Activated T-helper 1 cell treated with anti-CD3 and anti-CD28 coated beads, Interleukin-2, amount 50 U/mL, for 16 hours (primary cell): ENCODE data around the gene CILP.
"Not testable (repeated sequence)": the region's sequence is repeated elsewhere in the genome, so short reads cannot be mapped to it uniquely, and the experiment has no call there.

ENCODE experiments used
- DNase-seq, 2 donors: peaks; one replicate each; pipeline ENCODE4 v3.0.0-alpha.2; 2020; ENCODE audit warnings: low read depth in 1 of 2, low spot score in 1 of 2

Gene CILP

GRCh38 chr15:65194826-65195547 lies 16.3 kb downstream of the CILP start:
- DNase-seq, result no peak

DNA sequence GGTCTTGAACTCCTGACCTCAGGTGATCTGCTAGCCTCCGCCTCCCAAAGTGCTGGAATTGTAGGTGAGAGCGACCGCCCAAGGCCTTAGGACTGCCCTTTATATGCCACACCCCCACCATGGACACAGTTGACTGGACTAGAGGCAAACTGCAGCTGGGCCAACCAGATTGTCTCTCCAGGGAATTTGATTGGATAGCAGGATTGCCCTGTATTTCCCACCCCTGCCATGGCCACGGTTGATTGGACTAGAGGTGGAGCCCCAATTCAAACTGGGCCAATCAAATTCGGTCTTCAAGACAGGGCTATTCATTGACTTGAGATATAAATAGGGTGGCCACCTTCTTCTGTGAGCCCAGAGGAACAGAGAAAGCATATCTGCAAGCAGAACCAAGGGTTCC lies 19.3 kb downstream of the CILP start:
- DNase-seq, result no peak

DNA sequence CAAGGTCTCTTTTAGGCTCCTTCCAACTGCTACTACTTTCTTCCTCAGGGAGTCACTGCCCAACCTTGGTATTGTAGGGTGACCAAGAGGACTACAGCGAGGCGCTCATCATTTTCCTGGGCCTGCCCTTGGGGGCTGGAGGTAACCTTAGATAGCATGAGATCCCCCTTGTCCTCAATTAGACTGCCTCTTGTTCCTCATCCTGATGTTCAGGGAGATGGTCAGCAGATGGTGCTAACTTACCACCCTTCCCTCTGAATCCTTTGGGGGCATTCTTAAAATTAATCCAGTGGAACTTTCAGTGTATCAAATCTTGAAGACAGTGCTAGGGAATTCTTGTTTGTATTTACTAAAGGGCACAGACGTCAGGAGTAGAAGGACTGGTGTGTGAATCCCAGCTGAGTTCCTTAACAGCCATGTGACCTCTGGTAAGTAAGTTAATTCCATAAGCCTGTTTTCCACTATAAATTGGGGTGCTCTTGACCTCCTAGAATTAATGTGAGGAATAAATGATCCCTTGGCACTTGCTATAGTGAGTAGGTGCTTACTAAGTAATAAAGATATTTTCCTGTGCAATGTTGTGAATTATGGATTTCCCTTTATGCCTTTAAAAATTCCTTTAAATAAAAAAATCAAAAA lies 22.1 kb downstream of the CILP start:
- no peak for DNase-seq

- not testable (repeated sequence) for DNase-seq
These were observed 22.8 kb downstream of the CILP start for GRCh38 chr15:65188472-65188871.

DNA sequence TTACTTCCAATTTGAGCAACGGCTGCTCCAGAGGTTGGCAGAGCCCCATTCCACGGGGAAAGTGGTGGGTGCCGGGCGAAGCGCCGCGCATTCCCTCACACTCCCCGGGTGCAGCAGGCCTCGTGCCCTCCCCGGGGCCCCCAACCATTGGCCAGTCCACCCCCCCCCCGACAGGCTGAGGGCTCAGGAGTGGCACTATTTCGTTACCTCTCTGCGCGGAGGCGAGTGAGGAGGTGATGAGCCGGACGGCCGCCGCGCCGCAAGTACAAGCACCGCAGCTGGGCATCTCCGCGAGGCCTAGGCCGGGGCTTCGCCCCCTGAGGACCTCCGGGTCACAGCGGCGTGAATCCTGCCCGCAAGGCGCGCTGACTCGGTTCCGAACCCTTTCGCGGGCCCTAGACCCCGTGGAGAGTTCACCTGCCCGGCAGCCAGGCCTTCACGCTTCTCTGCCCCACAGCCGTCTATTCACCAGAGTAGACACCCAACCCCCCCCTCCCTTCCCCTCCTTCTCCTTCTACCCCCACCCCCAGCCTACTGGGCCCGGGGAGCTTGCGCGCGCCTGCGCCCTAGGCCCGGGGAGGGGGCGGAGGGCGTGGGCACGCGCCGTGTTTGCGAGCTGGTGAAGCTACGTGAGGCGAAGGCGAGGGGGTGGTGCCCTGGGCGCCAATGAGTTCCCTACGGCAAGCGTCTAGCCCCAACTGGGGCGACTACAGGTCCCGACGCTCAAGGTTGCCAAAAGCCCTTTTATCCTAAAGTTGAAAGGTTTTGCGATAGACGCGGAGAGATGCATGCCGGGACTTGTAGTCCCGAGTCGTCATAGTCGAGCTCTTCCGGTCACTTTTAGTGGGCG lies 26.2 kb downstream of the CILP start, which contains the start of gene CLPX:
Gene CLPX, minus strand, starts transcription at position 475 of the 850 bp plus-strand sequence. Its CDS starts 189 bp downstream, at position 286.
- DNase-seq, result peak; percentile 75 to 84

DNA sequence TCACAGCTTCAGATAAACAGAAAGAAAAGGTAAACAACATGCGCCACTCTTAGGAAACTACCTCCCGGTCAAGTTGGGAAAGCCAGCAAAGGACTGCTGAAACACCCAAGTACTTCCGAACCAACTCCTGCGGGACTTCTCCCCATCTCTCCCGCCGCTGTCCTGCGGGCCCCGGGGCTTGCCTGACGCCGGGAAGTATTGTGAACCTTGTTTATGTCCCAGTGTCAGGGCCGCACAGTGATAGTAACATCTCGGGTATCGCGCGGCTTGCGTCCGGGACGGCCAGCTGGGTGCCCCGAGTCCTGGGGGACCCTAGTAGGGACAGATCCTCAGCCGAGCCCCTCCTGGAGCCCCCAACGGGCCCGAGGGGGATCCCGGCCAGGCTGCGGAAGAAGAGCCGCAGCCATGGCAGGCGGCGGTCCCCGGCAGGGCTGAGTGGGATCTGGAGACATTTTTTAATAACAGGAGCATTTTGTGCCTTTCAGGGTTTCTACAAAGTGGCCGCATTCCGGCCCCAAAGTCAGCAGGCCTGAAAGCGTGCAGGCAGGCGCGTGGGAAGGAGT lies 26.9 kb downstream of the CILP start:
- DNase-seq, result no peak

- DNase-seq, result no peak
These were observed 27.5 kb downstream of the CILP start for GRCh38 chr15:65183865-65184159.

DNA sequence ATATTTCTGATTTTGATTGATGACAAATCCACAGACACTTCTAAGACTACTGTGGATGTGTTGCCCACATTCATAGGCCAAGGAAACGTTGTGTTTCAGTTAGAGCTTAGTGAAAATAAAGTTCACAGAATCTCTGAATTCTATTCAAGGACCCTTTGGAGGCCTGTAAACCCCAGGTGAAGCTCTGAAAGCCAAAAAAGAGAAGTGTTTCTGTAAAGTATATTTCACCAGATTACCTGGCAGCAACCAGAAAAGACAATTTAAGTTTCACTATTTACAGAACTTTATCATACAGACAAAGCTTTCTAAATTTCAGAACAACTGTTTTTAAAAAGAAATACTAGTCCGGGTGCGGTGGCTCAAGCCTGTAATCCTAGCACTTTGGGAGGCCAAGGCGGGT lies 28.7 kb downstream of the CILP start:
- DNase-seq, result no peak

DNA sequence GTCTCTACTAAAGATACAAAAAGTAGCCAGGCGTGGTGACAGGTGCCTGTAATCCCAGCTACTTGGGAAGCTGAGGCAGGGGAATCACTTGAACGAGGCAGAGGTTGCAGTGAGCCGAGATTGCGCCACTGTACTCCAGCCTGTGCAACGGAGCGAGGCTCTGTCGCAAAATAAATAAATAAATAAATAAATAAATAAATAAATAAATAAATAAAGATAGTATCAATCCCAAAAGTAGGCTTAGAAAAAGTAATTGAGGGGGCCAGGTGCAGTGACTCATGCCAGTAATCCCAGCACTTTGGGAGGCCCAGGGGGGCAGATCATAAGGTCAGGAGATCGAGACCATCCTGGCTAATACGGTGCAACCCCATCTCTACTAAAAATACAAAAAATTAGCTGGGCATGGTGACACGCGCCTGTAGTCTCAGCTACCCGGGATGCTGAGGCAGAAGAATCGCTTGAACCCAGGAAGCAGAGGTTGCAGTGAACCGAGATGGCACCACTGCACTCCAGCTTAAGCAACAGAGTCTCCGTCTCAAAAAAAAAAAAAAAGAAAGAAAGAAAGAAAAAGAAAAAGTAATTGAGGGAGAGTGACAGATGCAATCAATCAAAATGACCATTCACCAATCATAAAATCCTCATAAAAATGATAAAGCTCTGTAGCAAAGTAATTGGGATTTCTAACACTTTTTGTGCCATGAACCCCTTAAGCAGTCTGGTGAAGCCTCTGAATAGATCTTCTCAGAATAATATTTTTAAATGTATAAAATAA lies 29.5 kb downstream of the CILP start:
- not testable (repeated sequence) for DNase-seq

GRCh38 chr15:65180167-65180566 lies 31.1 kb downstream of the CILP start:
- no peak for DNase-seq

DNA sequence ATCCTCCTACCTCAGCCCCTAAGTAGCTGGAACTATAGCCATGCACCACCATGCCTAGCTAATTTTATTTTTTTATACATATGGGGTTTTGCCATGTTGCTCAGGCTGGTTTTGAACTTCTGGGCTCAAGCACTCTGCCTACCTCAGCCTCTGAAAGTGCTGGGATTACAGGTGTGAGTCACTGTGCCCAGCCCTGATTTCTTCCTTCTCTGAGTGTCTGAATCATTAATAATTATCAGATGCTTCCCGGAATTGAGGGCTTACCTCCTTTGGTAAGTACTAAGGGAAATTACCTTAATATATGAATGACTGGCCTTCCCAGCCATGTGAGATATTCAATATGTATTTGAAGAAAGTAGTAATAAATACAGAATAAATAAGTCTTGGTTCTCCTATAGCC lies 33.4 kb downstream of the CILP start:
- DNase-seq, result no peak

DNA sequence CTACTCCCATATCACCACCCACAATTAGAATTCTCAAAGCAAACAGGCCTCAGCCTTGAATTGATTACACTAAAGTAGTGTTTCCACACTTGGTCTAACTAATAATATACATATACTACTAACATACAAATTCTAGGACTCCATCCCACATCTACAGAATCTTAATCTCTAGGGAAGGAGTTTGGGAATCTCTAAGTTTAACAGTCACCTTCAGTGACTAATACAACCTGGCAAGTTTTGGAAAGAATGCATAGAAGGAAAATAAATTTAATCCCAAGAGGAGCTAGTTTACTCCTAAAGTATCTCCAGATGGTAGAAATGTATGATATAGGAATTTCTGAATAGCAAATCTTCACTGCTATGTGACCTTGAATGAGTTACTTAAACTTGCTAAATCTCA lies 35.2 kb downstream of the CILP start:
- no peak for DNase-seq

- no peak for DNase-seq
These were observed 35.8 kb downstream of the CILP start for GRCh38 chr15:65175511-65175910.

DNA sequence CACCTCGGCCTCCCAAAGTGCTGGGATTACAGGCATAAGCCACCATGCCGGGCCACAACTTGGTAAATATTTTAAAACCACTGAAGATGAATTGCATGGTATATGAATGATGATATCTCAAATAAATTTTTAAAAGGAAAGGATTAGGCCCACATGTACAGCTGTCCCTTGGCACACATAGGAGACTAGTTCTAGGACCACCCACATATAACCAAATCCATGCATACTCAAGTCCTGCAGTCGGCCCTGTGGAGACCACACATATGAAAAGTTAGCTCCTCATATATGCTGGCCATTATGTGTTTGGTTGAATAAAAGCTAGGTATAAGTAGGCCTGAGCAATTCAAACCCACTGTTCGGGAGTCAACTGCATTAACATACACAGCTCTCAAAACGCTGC lies 36.8 kb downstream of the CILP start:
- no peak for DNase-seq

- DNase-seq, result no peak
These were observed 38.7 kb downstream of the CILP start for GRCh38 chr15:65172531-65172930.

DNA sequence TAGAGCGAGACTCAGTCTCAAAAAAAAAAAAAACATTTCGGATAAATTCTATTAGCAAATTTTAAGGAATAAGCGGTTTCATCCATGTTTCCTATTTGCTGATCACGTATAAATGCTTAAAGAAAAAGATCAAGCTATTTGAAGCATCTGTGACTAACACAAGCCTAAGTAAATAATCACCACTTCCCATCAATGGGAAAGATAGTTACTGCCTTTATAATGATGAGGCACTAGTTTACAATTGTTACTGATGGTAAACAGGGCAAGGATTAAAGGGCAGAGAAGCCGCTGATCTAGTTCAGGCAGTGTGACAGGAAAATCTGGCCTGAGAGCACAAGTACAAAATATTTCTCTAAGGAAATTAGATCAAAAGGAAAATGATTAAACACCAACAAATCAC lies 39.8 kb downstream of the CILP start:
- DNase-seq, result no peak

DNA sequence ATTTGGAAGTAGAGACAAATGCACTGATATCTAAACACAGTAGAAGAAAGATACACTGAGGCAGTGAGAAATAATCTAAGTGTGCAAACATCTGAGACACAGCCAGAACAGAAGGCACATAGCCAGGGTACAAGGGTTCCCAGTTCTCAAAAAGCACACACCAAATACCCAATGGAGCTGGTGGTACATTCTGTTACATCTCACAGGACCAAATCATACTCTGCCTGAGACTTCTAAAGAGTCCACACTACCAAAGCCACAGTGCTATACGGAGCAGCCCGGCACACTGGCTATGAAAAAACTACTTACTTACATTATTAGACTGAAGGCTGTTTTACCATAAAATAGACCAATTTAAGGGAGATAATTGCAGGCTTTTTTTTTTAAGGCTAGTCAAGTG lies 45.4 kb downstream of the CILP start:
- DNase-seq, result no peak

DNA sequence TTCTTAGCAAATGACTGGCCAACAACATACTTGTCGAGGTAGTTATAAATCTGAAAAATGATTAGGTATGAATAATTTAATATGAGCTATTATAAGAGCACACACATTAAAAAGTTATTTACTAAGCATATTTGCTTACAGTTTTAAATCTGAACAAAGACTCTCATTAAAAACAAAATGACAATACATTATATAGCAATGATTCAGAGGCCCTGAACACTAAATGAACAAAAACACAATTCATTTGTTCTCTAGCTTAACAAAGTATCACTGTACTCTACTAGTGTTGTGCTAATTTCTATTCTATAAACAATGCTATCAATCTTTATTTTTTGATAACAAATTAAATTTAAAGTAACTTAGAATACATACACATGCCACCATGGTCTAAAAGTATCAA lies 47.1 kb downstream of the CILP start:
- no peak for DNase-seq

DNA sequence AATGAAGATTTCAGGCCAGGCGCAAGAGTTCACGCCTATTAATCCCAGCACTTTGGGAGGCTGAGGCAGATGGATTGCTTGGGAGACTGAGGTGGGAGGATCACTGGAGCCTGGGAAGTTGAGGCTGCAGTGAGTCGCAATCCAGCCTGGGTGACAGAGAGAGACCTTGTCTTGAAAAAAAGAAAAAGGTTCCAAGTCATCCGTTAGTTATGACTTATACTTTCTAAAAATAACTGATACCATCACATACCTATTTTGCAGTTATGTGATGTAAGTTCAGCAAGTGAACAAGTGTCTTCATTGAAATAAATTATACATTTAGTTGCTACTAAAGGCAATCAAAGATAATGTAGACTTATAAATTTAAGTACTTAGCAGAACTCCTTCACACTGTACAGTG lies 48.2 kb downstream of the CILP start:
- DNase-seq, result no peak

DNA sequence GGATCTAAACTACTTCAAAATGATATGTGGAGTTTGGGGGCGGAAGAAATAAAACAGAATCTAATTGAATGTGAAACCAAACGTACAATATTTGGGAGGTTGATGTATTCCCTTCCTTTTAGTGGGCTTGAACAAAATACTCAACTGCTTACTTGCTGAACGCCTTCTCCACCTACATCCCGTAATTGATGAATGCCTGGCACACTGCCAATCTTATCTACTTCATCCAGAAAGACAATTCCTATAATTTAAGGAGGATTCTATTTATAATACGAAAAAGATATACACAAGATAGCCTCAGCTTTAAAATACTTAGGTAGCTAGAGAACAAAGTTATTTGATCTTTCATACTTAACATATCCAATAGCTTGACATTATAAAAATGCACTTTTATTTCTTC lies 54.6 kb downstream of the CILP start:
- DNase-seq, result no peak

GRCh38 chr15:65154720-65155119 lies 56.6 kb downstream of the CILP start:
- DNase-seq, result no peak
